Measurements from ENCODE around the gene PDE6G. TPM values are rescaled to one million over a fixed set of nuclear protein-coding genes. Genes with fewer than 3 reads are reported as not detected.

PDE6G gene
- total and polyA plus RNA-seq, 2 of the 8 experiments (the other 6 are each of a cell fraction or from before 2014, with no cell fraction given), result 5.8 to 12.9 TPM

- FAIRE-seq (no peak), DNase-seq (ENCODE audit: low read depth in 1 of 2, low spot score in 2 of 2) (no peak)
- Histone ChIP-seq H3K23ac (ENCODE audit: insufficient read length) (no peak overlapping the region), H2BK12ac (ENCODE audit: low read depth, low read length) (no peak overlapping the region), H3K27ac (ENCODE audit: low read depth, low read length) (peak overlapping the region; percentile 46; the same call in 1 of the 2 replicates), H3K9me3 (ENCODE audit: insufficient read depth in 2 of 2, low read depth in 1 of 2, low read length in 1 of 2) (no peaks in the 10 kb centered on the region), H2BK5ac (ENCODE audit: low read depth, low read length) (peak overlapping the region; percentile 52; the same call in 1 of the 2 replicates), H3K36me3 (ENCODE audit: control insufficient read depth in 2 of 4, insufficient read depth in 4 of 4, low read length in 3 of 4) (peaks cover 2 to 23% (median 17%) of the 10 kb centered on the region in 4 experiments; a peak in 6 of 8 replicates), H2BK120ac (replicated peaks; ENCODE audit: low read depth, low read length) (no peak overlapping the region), H3K56ac (replicated peaks; ENCODE audit: insufficient read length, low read depth, low read length) (peak overlapping the region; percentile 56), H3K18ac (ENCODE audit: extremely low read depth, low read length) (no peak overlapping the region), H4K91ac (replicated peaks; ENCODE audit: insufficient read length, low read length) (no peak overlapping the region), H3K79me2 (ENCODE audit: control insufficient read depth in 1 of 2, insufficient read depth in 2 of 2, low read length in 2 of 2) (peaks cover 4 to 39% of the 10 kb centered on the region in 2 experiments; a peak in 3 of 4 replicates), H3K4ac (replicated peaks; ENCODE audit: insufficient read length, low read depth, low read length) (no peak overlapping the region), H2BK15ac (ENCODE audit: low read length) (0 out of 2 replicates have a peak overlapping the region, but pooled peaks have one; percentile 61), H3K27me3 (replicated peaks in 1 of 4; ENCODE audit: control insufficient read depth in 3 of 4, extremely low read depth in 1 of 4, insufficient read depth in 3 of 4, low read length in 3 of 4) (no peaks in the 10 kb centered on the region; a peak in 1 of 7 replicates), H3K4me3 (ENCODE audit: extremely low read depth in 1 of 4, insufficient read depth in 2 of 4, low read depth in 3 of 4, low read length in 4 of 4) (peak overlapping the region; percentile 57 to 88 (median 76)), H4K5ac (ENCODE audit: insufficient read length, low read depth, low read length) (no peak overlapping the region), H4K8ac (ENCODE audit: extremely low read depth, insufficient read depth, low read length) (peak overlapping the region; percentile 90), H2AK5ac (ENCODE audit: low read depth, low read length) (peak overlapping the region; percentile 95; the same call in 1 of the 2 replicates), H3K9ac (replicated peaks in 1 of 4; ENCODE audit: extremely low read depth in 1 of 4, low read depth in 3 of 4, low read length in 3 of 4) (peak overlapping the region in 3 of 4 experiments; percentile 65 to 72 (median 69); a peak in 5 of 7 replicates), H2AFZ (ENCODE audit: low read length) (no peak overlapping the region), H3K4me1 (replicated peaks in 1 of 4; ENCODE audit: control insufficient read depth in 3 of 4, insufficient read depth in 4 of 4, low read length in 3 of 4) (peaks cover 3 to 14% (median 7%) of the 10 kb centered on the region in 4 experiments; a peak in 6 of 7 replicates), H2BK20ac (ENCODE audit: low read length) (no peak overlapping the region), H3K79me1 (ENCODE audit: low read depth, low read length) (peaks cover 15% of the 10 kb centered on the region), H3K23me2 (ENCODE audit: low read depth, low read length) (peaks cover 12% of the 10 kb centered on the region), H3K14ac (ENCODE audit: insufficient read length) (no peak overlapping the region), H4K20me1 (replicated peaks in 1 of 2; ENCODE audit: control insufficient read depth in 1 of 2, insufficient read depth in 2 of 2, low read length in 2 of 2) (peaks cover 0 to 32% of the 10 kb centered on the region in 2 experiments), H3K4me2 (ENCODE audit: insufficient read depth in 1 of 2, low read depth in 2 of 2, low read length in 2 of 2) (peak overlapping the region; percentile 76 to 88)
- CTCF ChIA-PET (ENCODE audit: partially characterized antibody), result interaction anchor here (0.8 to 3.1 kb wide), 5 partner anchors 9 to 185 kb away, joined by 3 to 20 read pairs (median 7); no protein-coding TSS in a partner anchor
- POLR2A ChIA-PET (ENCODE audit: partially characterized antibody), result interaction anchor here (1.3 to 28.4 kb wide), 8 partner anchors 8 to 161 kb away, joined by 3 to 436 read pairs (median 10); partner anchors contain the start of genes CCDC137, MRPL12, OXLD1 and SLC25A10
- TF ChIP-seq, protein P1, sequence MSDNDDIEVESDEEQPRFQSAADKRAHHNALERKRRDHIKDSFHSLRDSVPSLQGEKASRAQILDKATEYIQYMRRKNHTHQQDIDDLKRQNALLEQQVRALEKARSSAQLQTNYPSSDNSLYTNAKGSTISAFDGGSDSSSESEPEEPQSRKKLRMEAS (IDR thresholded peaks at IDR 0.05), result peak; percentile 93
- peak; percentile 98 for TF ChIP-seq E2F6 (IDR thresholded peaks at IDR 0.05)
- no peak for TF ChIP-seq SIRT6 (IDR thresholded peaks at IDR 0.05; ENCODE audit: low read length)
- WGBS, 2 experiments (ENCODE audit: extremely low coverage in 1 of 2, insufficient coverage in 1 of 2, insufficient read length in 1 of 2, insufficient replicate concordance in 2 of 2, low coverage in 1 of 2, low lambda C conversion rate in 2 of 2, missing lambda C conversion rate in 1 of 2), result 29% methylated on average over 16 of the region's 16 CpGs; no CpG with 5 or more reads in 1 of the 2 experiments
These were observed 28.1 kb upstream of the PDE6G start for GRCh38 chr17:81684442-81684911.

All from H1 (cell line).